Measurements from ENCODE around the gene SPEG.
A peak's percentile ranks its signal among the peaks of the same experiment; 100 is the strongest.

SPEG gene

DNA sequence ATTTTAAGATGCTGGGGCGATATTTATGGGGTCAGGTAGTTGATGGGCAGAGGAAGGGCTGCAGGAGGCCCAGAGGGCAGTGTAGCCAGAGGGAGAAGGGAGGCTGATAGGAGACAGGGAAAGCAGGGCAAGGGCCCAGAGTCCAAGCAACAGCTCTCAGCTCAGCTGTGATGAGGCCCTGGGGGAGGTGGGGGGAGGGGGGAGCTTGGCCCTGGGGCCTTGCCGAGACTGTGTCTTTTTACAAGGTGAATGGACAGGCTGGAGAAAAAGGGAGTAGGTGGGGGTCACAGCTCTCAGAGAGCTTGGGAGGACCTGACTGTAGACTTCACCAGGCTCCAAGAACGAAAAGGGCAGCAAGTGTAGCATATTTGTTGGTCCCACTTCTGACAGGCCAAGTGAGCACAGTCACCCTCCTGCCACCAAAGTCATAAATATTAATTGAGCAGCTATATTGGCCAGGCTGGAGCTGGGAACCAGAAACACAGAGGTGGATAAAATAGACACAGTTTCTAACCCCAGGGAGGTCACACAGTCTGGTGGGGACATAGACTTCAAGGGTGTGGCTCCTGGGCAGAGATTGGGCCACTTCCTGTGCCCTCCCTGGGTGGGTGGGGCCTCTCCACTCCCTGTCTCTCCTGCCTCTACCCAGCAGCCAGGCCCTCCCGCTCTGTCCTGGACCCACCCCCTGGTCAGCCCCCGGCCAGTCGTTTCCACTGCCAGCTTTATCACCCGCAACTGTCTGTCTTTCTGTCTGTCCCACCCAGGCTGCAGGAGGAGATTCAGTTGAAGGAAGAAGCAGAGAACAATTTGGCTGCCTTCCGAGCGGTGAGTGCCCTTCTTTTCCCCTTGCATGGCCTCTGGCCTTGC lies 15.1 kb upstream of the SPEG start:
- Histone ChIP-seq H2BK12ac (ENCODE audit: low read length) (no peak overlapping the region), H3K4me1 (ENCODE audit: control insufficient read depth in 2 of 2, insufficient read depth in 1 of 2, low read depth in 1 of 2, low read length in 2 of 2) (peaks cover 3 to 18% of the 10 kb centered on the region in 2 donors), H3K27ac (replicated peaks; ENCODE audit: low read length) (no peak overlapping the region), H3K9me3 (replicated peaks in 1 of 2; ENCODE audit: control insufficient read depth in 2 of 2, insufficient read depth in 1 of 2, low read depth in 1 of 2, low read length in 2 of 2) (no peaks in the 10 kb centered on the region), H3K9ac (ENCODE audit: low read depth, low read length, poor library complexity) (no peak overlapping the region), H3K4ac (ENCODE audit: low read length) (no peak overlapping the region), H3K23ac (ENCODE audit: low read depth, low read length, poor library complexity) (peak overlapping the region; percentile 21), H3K79me1 (ENCODE audit: low read depth, low read length) (no peaks in the 10 kb centered on the region), H3K4me2 (ENCODE audit: insufficient read depth, low read length, poor library complexity, severe bottlenecking) (no peak overlapping the region), H3K36me3 (replicated peaks in 1 of 2; ENCODE audit: control insufficient read depth in 2 of 2, insufficient read depth in 2 of 2, low read length in 2 of 2) (no peaks in the 10 kb centered on the region), H3K27me3 (ENCODE audit: control insufficient read depth in 3 of 3, insufficient read depth in 3 of 3, low read depth in 1 of 3, low read length in 3 of 3) (peaks cover 5 to 29% (median 7%) of the 10 kb centered on the region in 3 experiments), H2BK120ac (ENCODE audit: low read depth, low read length) (no peak overlapping the region), H4K8ac (ENCODE audit: low read depth, low read length) (no peak overlapping the region), H2AFZ (ENCODE audit: low read length) (peak overlapping the region; percentile 61), H2BK5ac (ENCODE audit: low read length) (no peak overlapping the region), H2BK15ac (ENCODE audit: low read length) (no peak overlapping the region), H2AK5ac (ENCODE audit: low read depth, low read length) (peak overlapping the region; percentile 70), H3K14ac (ENCODE audit: low read length) (no peak overlapping the region), H3K18ac (ENCODE audit: low read length) (peak overlapping the region; percentile 22), H3K4me3 (ENCODE audit: low read length in 2 of 2) (no peak overlapping the region), H4K91ac (ENCODE audit: low read depth, low read length, poor library complexity) (no peak overlapping the region)
- WGBS, 2 donors (ENCODE audit: extremely low coverage in 2 of 2, insufficient read length in 2 of 2, insufficient replicate concordance in 1 of 2): no CpG with 5 or more reads among the region's 9 CpGs
- DNase-seq (ENCODE audit: low spot score): no peak

DNA sequence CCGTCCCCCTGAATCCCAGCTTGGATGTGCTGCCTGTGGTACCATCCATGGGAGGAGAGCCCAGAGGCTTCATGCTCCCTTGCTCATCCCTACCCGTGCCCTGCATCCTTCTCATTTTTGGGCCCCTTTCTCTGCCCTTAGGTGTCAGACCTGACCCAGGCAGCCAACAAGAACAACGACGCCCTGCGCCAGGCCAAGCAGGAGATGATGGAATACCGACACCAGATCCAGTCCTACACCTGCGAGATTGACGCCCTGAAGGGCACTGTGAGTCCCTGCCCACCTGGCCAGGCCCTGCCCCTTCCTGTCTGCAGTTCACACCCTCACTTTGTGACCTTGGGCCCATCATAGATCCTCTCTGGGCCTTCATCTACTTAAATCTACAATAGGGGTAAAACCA lies 14.0 kb upstream of the SPEG start:
- H3K36me3 ChIP-seq (replicated peaks in 1 of 2; ENCODE audit: control insufficient read depth in 2 of 2, insufficient read depth in 2 of 2, low read length in 2 of 2): no peaks in the 10 kb centered on the region
- WGBS, 2 donors (ENCODE audit: extremely low coverage in 2 of 2, insufficient read length in 2 of 2, insufficient replicate concordance in 1 of 2): no CpG with 5 or more reads among the region's 8 CpGs
- peak overlapping the region; percentile 75 for H3K14ac ChIP-seq (ENCODE audit: low read length)
- H3K4ac ChIP-seq (ENCODE audit: low read length): peak overlapping the region; percentile 12
- no peak overlapping the region for H4K8ac ChIP-seq (ENCODE audit: low read depth, low read length)
- H2BK5ac ChIP-seq (ENCODE audit: low read length): no peak overlapping the region
- H3K4me1 ChIP-seq (ENCODE audit: control insufficient read depth in 2 of 2, insufficient read depth in 1 of 2, low read depth in 1 of 2, low read length in 2 of 2): peaks cover 3 to 18% of the 10 kb centered on the region in 2 donors
- no peak overlapping the region for H2BK120ac ChIP-seq (ENCODE audit: low read depth, low read length)
- no peak overlapping the region for H3K27ac ChIP-seq (replicated peaks; ENCODE audit: low read length)
- H3K9ac ChIP-seq (ENCODE audit: low read depth, low read length, poor library complexity): no peak overlapping the region
- H2AK5ac ChIP-seq (ENCODE audit: low read depth, low read length): no peak overlapping the region
- H3K18ac ChIP-seq (ENCODE audit: low read length): no peak overlapping the region
- no peaks in the 10 kb centered on the region for H3K9me3 ChIP-seq (replicated peaks in 1 of 2; ENCODE audit: control insufficient read depth in 2 of 2, insufficient read depth in 1 of 2, low read depth in 1 of 2, low read length in 2 of 2)
- no peak overlapping the region for H3K4me3 ChIP-seq (ENCODE audit: low read length in 2 of 2)
- no peak overlapping the region for H2AFZ ChIP-seq (ENCODE audit: low read length)
- no peak for DNase-seq (ENCODE audit: low spot score)
- H2BK15ac ChIP-seq (ENCODE audit: low read length): no peak overlapping the region
- peak overlapping the region; percentile 63 for H3K23ac ChIP-seq (ENCODE audit: low read depth, low read length, poor library complexity)
- no peak overlapping the region for H2BK12ac ChIP-seq (ENCODE audit: low read length)
- H3K79me1 ChIP-seq (ENCODE audit: low read depth, low read length): no peaks in the 10 kb centered on the region
- H3K27me3 ChIP-seq (ENCODE audit: control insufficient read depth in 3 of 3, insufficient read depth in 3 of 3, low read depth in 1 of 3, low read length in 3 of 3): peaks cover 5 to 29% (median 14%) of the 10 kb centered on the region in 3 experiments
- H3K4me2 ChIP-seq (ENCODE audit: insufficient read depth, low read length, poor library complexity, severe bottlenecking): no peak overlapping the region
- H4K91ac ChIP-seq (ENCODE audit: low read depth, low read length, poor library complexity): no peak overlapping the region

GRCh38 chr2:219421323-219421722 lies 13.3 kb upstream of the SPEG start:
- no peak overlapping the region for H3K18ac ChIP-seq (ENCODE audit: low read length)
- no peak overlapping the region for H2BK120ac ChIP-seq (ENCODE audit: low read depth, low read length)
- H3K4me1 ChIP-seq (ENCODE audit: control insufficient read depth in 2 of 2, insufficient read depth in 1 of 2, low read depth in 1 of 2, low read length in 2 of 2): peaks cover 8 to 15% of the 10 kb centered on the region in 2 donors
- H2BK12ac ChIP-seq (ENCODE audit: low read length): no peak overlapping the region
- no peak overlapping the region for H2AK5ac ChIP-seq (ENCODE audit: low read depth, low read length)
- peaks cover 5 to 29% (median 18%) of the 10 kb centered on the region in 3 experiments for H3K27me3 ChIP-seq (ENCODE audit: control insufficient read depth in 3 of 3, insufficient read depth in 3 of 3, low read depth in 1 of 3, low read length in 3 of 3)
- H4K91ac ChIP-seq (ENCODE audit: low read depth, low read length, poor library complexity): no peak overlapping the region
- no peak overlapping the region for H3K23ac ChIP-seq (ENCODE audit: low read depth, low read length, poor library complexity)
- no peaks in the 10 kb centered on the region for H3K36me3 ChIP-seq (replicated peaks in 1 of 2; ENCODE audit: control insufficient read depth in 2 of 2, insufficient read depth in 2 of 2, low read length in 2 of 2)
- no peak overlapping the region for H2BK15ac ChIP-seq (ENCODE audit: low read length)
- no peak overlapping the region for H3K4ac ChIP-seq (ENCODE audit: low read length)
- H2BK5ac ChIP-seq (ENCODE audit: low read length): no peak overlapping the region
- no peaks in the 10 kb centered on the region for H3K9me3 ChIP-seq (replicated peaks in 1 of 2; ENCODE audit: control insufficient read depth in 2 of 2, insufficient read depth in 1 of 2, low read depth in 1 of 2, low read length in 2 of 2)
- H3K14ac ChIP-seq (ENCODE audit: low read length): no peak overlapping the region
- no peak overlapping the region for H4K8ac ChIP-seq (ENCODE audit: low read depth, low read length)
- H2AFZ ChIP-seq (ENCODE audit: low read length): no peak overlapping the region
- no peak overlapping the region for H3K4me2 ChIP-seq (ENCODE audit: insufficient read depth, low read length, poor library complexity, severe bottlenecking)
- DNase-seq (ENCODE audit: low spot score): no peak
- H3K79me1 ChIP-seq (ENCODE audit: low read depth, low read length): no peaks in the 10 kb centered on the region
- H3K4me3 ChIP-seq (ENCODE audit: low read length in 2 of 2): no peak overlapping the region
- no peak overlapping the region for H3K9ac ChIP-seq (ENCODE audit: low read depth, low read length, poor library complexity)
- no CpG with 5 or more reads among the region's 17 CpGs for WGBS, 2 donors (ENCODE audit: extremely low coverage in 2 of 2, insufficient read length in 2 of 2, insufficient replicate concordance in 1 of 2)
- no peak overlapping the region for H3K27ac ChIP-seq (replicated peaks; ENCODE audit: low read length)

DNA sequence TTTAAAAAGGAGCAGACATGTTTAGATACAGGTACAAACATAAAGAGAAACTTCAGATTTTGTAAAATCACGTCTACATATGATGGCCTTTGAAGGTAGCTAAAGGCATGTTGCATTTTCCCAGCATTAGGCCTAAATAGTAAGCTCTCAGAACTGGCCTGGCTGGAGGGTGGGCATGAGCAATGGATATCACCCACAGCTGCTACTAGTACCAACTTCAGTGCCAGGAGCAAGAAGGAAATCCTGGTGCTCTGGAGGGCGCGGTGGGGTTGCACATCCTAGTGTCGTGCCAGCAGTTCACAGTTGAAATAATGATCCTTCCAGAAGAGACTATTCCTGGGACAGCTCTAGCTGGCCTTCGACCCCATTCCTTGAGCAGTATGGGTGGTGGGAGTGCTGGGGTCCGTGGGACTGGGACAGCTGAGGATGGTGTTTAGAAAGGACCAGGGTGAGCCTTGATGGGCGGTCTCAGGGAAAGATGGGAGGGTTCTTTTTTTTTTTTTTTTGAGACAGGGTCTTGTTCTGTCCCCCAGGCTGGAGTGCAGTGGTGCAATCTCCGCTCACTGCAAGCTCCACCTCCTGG lies 11.6 kb upstream of the SPEG start:
- Histone ChIP-seq H4K91ac (ENCODE audit: low read depth, low read length, poor library complexity) (no peak overlapping the region), H3K9ac (ENCODE audit: low read depth, low read length, poor library complexity) (no peak overlapping the region), H3K4me3 (ENCODE audit: low read length in 2 of 2) (no peak overlapping the region), H2BK12ac (ENCODE audit: low read length) (no peak overlapping the region), H3K14ac (ENCODE audit: low read length) (no peak overlapping the region), H2AK5ac (ENCODE audit: low read depth, low read length) (no peak overlapping the region), H2BK15ac (ENCODE audit: low read length) (no peak overlapping the region), H3K79me1 (ENCODE audit: low read depth, low read length) (no peaks in the 10 kb centered on the region), H3K9me3 (replicated peaks in 1 of 2; ENCODE audit: control insufficient read depth in 2 of 2, insufficient read depth in 1 of 2, low read depth in 1 of 2, low read length in 2 of 2) (no peaks in the 10 kb centered on the region), H3K27ac (replicated peaks; ENCODE audit: low read length) (no peak overlapping the region), H3K18ac (ENCODE audit: low read length) (no peak overlapping the region), H2BK5ac (ENCODE audit: low read length) (no peak overlapping the region), H4K8ac (ENCODE audit: low read depth, low read length) (no peak overlapping the region), H3K4me2 (ENCODE audit: insufficient read depth, low read length, poor library complexity, severe bottlenecking) (no peak overlapping the region), H3K23ac (ENCODE audit: low read depth, low read length, poor library complexity) (no peak overlapping the region), H3K4ac (ENCODE audit: low read length) (no peak overlapping the region), H3K36me3 (replicated peaks in 1 of 2; ENCODE audit: control insufficient read depth in 2 of 2, insufficient read depth in 2 of 2, low read length in 2 of 2) (no peaks in the 10 kb centered on the region), H3K4me1 (ENCODE audit: control insufficient read depth in 2 of 2, insufficient read depth in 1 of 2, low read depth in 1 of 2, low read length in 2 of 2) (peaks cover 10 to 11% of the 10 kb centered on the region in 2 donors), H2BK120ac (ENCODE audit: low read depth, low read length) (no peak overlapping the region), H3K27me3 (ENCODE audit: control insufficient read depth in 3 of 3, insufficient read depth in 3 of 3, low read depth in 1 of 3, low read length in 3 of 3) (peaks cover 5 to 32% (median 26%) of the 10 kb centered on the region in 3 experiments), H2AFZ (ENCODE audit: low read length) (no peak overlapping the region)
- no peak for DNase-seq (ENCODE audit: low spot score)
- WGBS, 2 donors (ENCODE audit: extremely low coverage in 2 of 2, insufficient read length in 2 of 2, insufficient replicate concordance in 1 of 2): no CpG with 5 or more reads among the region's 8 CpGs
